Endothelial cell of umbilical vein (primary cell): ENCODE measurements around the gene FAM53B. TPM values are rescaled to one million over a fixed set of nuclear protein-coding genes. Genes with fewer than 3 reads are reported as not detected.

Experiments used
- BruUV-seq: library from RNA; stranded (reverse); fragments of 400-500 nt; replicated peaks from 2 replicates; lab custom pipeline; 2021; lab: Mats Ljungman, UMichigan
- CTCF ChIA-PET: fragments of 300-600, 350-600 bp; sonication (Branson Sonifier 250); formaldehyde crosslinking; loops from one replicate; lab custom pipeline; 2021; ENCODE audit warnings: antibody characterized with exemption, inconsistent platforms; lab: Charles Lee
- POLR2A ChIA-PET: fragments of 300-600, 350-600 bp; sonication (Branson Sonifier 250); formaldehyde crosslinking; loops from one replicate; lab custom pipeline; 2021; ENCODE audit warnings: antibody characterized with exemption, inconsistent platforms; lab: Charles Lee
- DNase-seq: peaks from one replicate; pipeline ENCODE4 v3.0.0-alpha.2; 2011; ENCODE audit warnings: low read depth, low spot score
- FAIRE-seq: peaks from 2 replicates; lab custom pipeline; 2011; peaks lifted over from hg19 to GRCh38; lab: Jason Lieb, UNC
- H2AFZ ChIP-seq: 2 replicates; pipeline ENCODE4 v1.6.0; 2012; ENCODE audit warnings: low read depth, low read length, control low read depth, inconsistent platforms
- H3K27ac ChIP-seq: 2 replicates; pipeline ENCODE4 v1.5.1; 2011; ENCODE audit warnings: low read depth, mild to moderate bottlenecking, control low read depth, low read length, moderate library complexity; ENCODE audit not compliant: insufficient read depth
- H3K27me3 ChIP-seq, 2 experiments: 2 replicates each; pipeline versions ENCODE4 v1.6.0 to v1.6.1; 2011; ENCODE audit warnings: low read length in 2 of 2, mixed read lengths in 1 of 2; ENCODE audit not compliant: control insufficient read depth in 2 of 2, insufficient read depth in 2 of 2
- H3K36me3 ChIP-seq, 2 experiments: 2 replicates in 1 of 2; 3 replicates in 1 of 2; pipeline ENCODE4 v1.5.1; 2011; ENCODE audit warnings: low read length in 2 of 2, mild to moderate bottlenecking in 1 of 2, moderate library complexity in 1 of 2; ENCODE audit not compliant: control insufficient read depth in 2 of 2, insufficient read depth in 2 of 2; ENCODE audit errors: extremely low read depth in 1 of 2
- H3K4me1 ChIP-seq: 3 replicates; pipeline ENCODE4 v1.5.1; 2011; ENCODE audit warnings: mild to moderate bottlenecking, low read length; ENCODE audit not compliant: control insufficient read depth, insufficient read depth; ENCODE audit errors: extremely low read depth
- H3K4me2 ChIP-seq: 2 replicates; pipeline ENCODE4 v1.6.1; 2011; ENCODE audit warnings: low read length, control low read depth, mixed read lengths; ENCODE audit not compliant: insufficient read depth
- H3K4me3 ChIP-seq, 3 experiments: fragments of 200-600 bp in 1 of 3; sonication (generic), shearing (Covaris generic) in 1 of 3; replicated peaks in 1 of 3; 2 replicates each; pipeline ENCODE4 v1.5.1; 2011 to 2016; ENCODE audit warnings: control low read depth in 3 of 3, low read length in 3 of 3, mild to moderate bottlenecking in 2 of 3, inconsistent platforms in 1 of 3, low read depth in 1 of 3, moderate library complexity in 1 of 3; ENCODE audit not compliant: insufficient read depth in 1 of 3
- H3K79me2 ChIP-seq: 2 replicates; pipeline ENCODE4 v1.6.0; 2012; ENCODE audit warnings: low read length, inconsistent platforms; ENCODE audit not compliant: control insufficient read depth, insufficient read depth
- H3K9ac ChIP-seq: replicated peaks from 2 replicates; pipeline ENCODE3; 2011; ENCODE audit warnings: low read length, control low read depth; ENCODE audit not compliant: insufficient read depth; ENCODE audit errors: extremely low read depth
- H3K9me1 ChIP-seq: replicated peaks from 3 replicates; pipeline ENCODE4 v1.6.0; 2011; ENCODE audit warnings: mild to moderate bottlenecking, low read length; ENCODE audit not compliant: control insufficient read depth, insufficient read depth; ENCODE audit errors: extremely low read depth
- H3K9me3 ChIP-seq: replicated peaks from 2 replicates; pipeline ENCODE4 v1.5.1; 2012; ENCODE audit warnings: low read length, inconsistent platforms; ENCODE audit not compliant: control insufficient read depth, insufficient read depth
- H4K20me1 ChIP-seq: replicated peaks from 2 replicates; pipeline ENCODE3; 2011; ENCODE audit warnings: mild to moderate bottlenecking, low read length; ENCODE audit not compliant: control insufficient read depth, insufficient read depth; ENCODE audit errors: extremely low read depth
- CTCF ChIP-seq, 2 donors: IDR thresholded peaks; 1 replicate in 1 of 2; 2 replicates in 1 of 2; pipeline ENCODE4 v1.5.1; 2011; ENCODE audit warnings: low read length in 2 of 2, mild to moderate bottlenecking in 2 of 2, moderate library complexity in 2 of 2, control low read depth in 1 of 2, inconsistent platforms in 1 of 2, low read depth in 1 of 2; ENCODE audit not compliant: insufficient read depth in 1 of 2; ENCODE audit errors: extremely low read depth in 1 of 2
- EZH2 ChIP-seq: IDR thresholded peaks from 2 replicates; pipeline ENCODE4 v1.6.1; 2012; ENCODE audit warnings: borderline replicate concordance, low read depth, mild to moderate bottlenecking, moderate library complexity, low read length, inconsistent platforms; ENCODE audit not compliant: severe bottlenecking
- FOS ChIP-seq: IDR thresholded peaks from 2 replicates; pipeline ENCODE4 v1.6.1; 2011; ENCODE audit warnings: mild to moderate bottlenecking, low read length, moderate library complexity, borderline replicate concordance; ENCODE audit not compliant: insufficient read depth
- GATA2 ChIP-seq: IDR thresholded peaks from 2 replicates; pipeline ENCODE4 v1.7.0; 2011; ENCODE audit warnings: low read depth, mild to moderate bottlenecking, moderate library complexity, mixed read lengths, low read length; ENCODE audit not compliant: insufficient read length, insufficient read depth
- JUN ChIP-seq: IDR thresholded peaks from 2 replicates; pipeline ENCODE4 v1.6.1; 2011; ENCODE audit warnings: borderline replicate concordance, low read depth; ENCODE audit not compliant: insufficient read length, insufficient read depth
- MAX ChIP-seq: IDR thresholded peaks from 2 replicates; pipeline ENCODE4 v1.6.1; 2011; ENCODE audit not compliant: insufficient read depth, insufficient read length
- POLR2A ChIP-seq: IDR thresholded peaks from 2 replicates; pipeline ENCODE4 v1.6.1; 2012; ENCODE audit warnings: low read depth, mild to moderate bottlenecking, control low read depth, low read length
- POLR2AphosphoS5 ChIP-seq: IDR thresholded peaks from 2 replicates; pipeline ENCODE4 v1.6.1; 2012; ENCODE audit warnings: low read depth, mild to moderate bottlenecking, control low read depth, low read length, moderate library complexity; ENCODE audit not compliant: insufficient read depth
- dilution Hi-C: fragments of 300-500 bp; cut with MboI; formaldehyde crosslinking; loops from one replicate; pipeline ENCODE4 v1.15.0; 2019; ENCODE audit warnings: low sequenced_read_pairs; ENCODE audit not compliant: extremely low pct_ligation_motif_present
- intact Hi-C: fragments of 100-400 bp; cut with micrococcal nuclease; formaldehyde crosslinking; loops from one replicate; pipeline ENCODE4 v1.10.0; 2022
- polyA plus RNA-seq, 4 experiments: library from polyadenylated mRNA; depleted of rRNA in 3 of 4; stranded (reverse) in 3 of 4; unstranded in 1 of 4; fragments of >200 nt; gene quantifications; 2 replicates each; pipeline versions ENCODE4 v1.2.1 to v1.2.3, GENCODE V29; 2011 to 2012; ENCODE audit warnings: missing spikeins in 1 of 4
- total RNA-seq: library from RNA; stranded (reverse); gene quantifications from 2 replicates; pipeline ENCODE4 v1.2.3, GENCODE V29; 2021

The FAM53B gene
- total and polyA plus RNA-seq, 2 donors (not counting 3 experiments of a cell fraction or from before 2014, with no cell fraction given), result 8.5 to 21.1 TPM

GRCh38 chr10:124602121-124602561, 142.0 kb downstream of the FAM53B start:
- no peaks in the 10 kb centered on the region for H3K27me3 ChIP-seq
- POLR2A ChIA-PET, result no interaction called here
- no peaks in the 10 kb centered on the region for H3K9me3 ChIP-seq
- H3K4me2 ChIP-seq, result no peak overlapping the region
- H3K4me3 ChIP-seq, result no peak overlapping the region
- dilution Hi-C loops (no loop called here), intact Hi-C loops (loop anchor here (10.0 kb wide), 1 partner anchor 1597 kb away; the partner anchor contains the start of genes ACADSB and IKZF5)
- no peak overlapping the region for H3K27ac ChIP-seq
- TF ChIP-seq GATA2 (no peak), MAX (no peak), JUN (no peak), CTCF (IDR thresholded peaks at IDR 0.05; ENCODE audit: extremely low read depth in 1 of 2, insufficient read depth in 1 of 2, low read depth in 1 of 2, low read length in 2 of 2) (no peak), POLR2AphosphoS5 (no peak), POLR2A (no peak), FOS (no peak), EZH2 (no peak)
- H3K9ac ChIP-seq, result no peak overlapping the region
- no peaks in the 10 kb centered on the region for H3K4me1 ChIP-seq
- CTCF ChIA-PET, result interaction anchor here (1.4 to 3.4 kb wide), 2 partner anchors 72 to 139 kb away, joined by 3 to 12 read pairs; no protein-coding TSS in a partner anchor
- no peaks in the 10 kb centered on the region for H4K20me1 ChIP-seq
- no peaks in the 10 kb centered on the region for H3K9me1 ChIP-seq
- DNase-seq, result no peak
- no peak overlapping the region for H2AFZ ChIP-seq
- no peak for FAIRE-seq
- no peaks in the 10 kb centered on the region for H3K79me2 ChIP-seq
- H3K36me3 ChIP-seq, result no peaks in the 10 kb centered on the region
- BruUV-seq, result no TSS peak
